Non-pigmented ciliary epithelial cell (primary cell): ENCODE data around the gene ADSS2.
"Not testable (repeated sequence)": the region's sequence is repeated elsewhere in the genome, so short reads cannot be mapped to it uniquely, and the experiment has no call there.

Experiments used
- DNase-seq: peaks from one replicate; pipeline ENCODE4 v3.0.0-alpha.2; 2010; ENCODE audit warnings: low read depth

ADSS2 gene

DNA sequence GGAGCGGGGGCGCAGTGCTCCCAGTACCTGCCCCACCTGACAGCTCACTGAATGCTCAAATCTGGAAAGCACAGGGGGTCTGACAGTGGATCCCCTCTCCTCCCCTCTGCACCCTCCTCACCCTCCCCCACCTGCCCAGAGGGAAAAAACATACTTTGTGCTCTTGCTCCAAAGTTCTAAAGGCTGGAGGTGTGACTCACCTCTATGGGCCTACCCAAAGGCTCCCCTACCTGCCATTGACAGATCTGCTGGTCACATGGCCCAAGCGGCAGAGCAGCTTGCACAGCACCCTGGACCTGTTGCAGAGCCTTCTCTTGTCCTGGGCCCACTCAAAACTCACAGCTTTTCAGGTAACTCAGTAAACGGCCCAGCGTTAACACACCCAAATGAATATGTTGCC, 55.7 kb downstream of the ADSS2 start:
- DNase-seq, result no peak

DNA sequence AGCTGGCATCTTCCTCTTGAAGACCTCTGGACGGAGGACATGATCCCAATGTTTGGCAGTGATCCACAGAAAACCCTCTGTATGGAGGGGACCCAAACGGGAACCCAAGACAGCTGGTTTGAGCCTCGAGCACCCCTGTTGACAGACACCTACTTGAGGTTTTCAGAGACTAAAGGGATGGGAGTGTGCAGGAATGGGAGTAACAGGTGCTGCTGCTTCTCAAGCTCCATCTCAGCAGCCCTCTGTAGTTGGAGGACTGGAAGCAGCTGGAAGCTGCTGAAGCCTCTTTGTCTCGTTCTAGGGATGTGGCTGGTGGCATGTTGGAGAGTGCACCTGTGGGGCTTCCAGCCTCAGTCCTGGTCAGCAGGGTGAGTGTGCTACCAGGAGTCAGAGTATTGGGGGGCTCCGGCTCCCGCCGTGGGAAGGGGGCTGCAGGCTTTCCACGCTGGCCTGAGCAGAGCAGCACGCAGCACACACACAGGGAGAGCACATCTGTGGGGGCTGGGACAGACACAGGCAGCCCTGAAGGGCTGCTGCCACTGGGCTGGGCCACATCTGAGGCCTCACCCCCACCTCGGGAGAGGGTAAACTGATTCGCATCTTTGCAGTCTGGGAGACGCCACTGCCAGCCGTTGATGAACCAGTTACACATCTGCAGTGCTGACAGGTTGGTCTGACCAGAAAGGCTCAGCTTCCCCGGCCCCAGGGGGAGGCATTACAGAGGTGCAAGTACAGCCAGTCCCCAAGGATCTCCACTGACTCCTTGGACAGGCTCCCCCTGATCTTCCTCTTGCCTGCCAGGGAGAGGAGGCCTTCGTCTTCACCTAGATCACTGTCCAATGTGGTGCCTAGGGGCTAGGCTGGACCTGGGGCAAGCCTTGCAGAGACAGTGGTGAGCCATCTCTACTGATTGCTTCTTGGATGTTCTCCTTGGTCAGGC, 56.6 kb downstream of the ADSS2 start:
- DNase-seq, result no peak

DNA sequence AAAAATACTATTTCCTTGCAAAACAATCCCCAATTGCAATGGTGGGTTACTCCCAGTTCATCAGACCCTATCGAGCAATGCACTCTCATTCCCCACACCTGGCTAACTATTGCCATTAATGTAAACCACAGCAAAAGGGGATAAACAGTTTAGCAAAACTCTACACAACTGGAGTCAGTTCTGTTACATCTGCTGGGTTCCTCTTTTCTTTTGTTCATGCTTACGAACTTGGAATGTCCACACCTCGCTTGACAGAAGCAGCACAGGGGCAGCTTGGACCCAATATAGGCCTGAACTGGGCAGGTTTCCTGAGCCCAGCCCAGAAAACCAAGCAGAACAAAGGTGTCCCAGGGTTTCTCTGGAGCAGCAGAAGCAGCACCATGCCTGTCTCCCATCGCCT, 57.4 kb downstream of the ADSS2 start:
- no peak for DNase-seq

DNA sequence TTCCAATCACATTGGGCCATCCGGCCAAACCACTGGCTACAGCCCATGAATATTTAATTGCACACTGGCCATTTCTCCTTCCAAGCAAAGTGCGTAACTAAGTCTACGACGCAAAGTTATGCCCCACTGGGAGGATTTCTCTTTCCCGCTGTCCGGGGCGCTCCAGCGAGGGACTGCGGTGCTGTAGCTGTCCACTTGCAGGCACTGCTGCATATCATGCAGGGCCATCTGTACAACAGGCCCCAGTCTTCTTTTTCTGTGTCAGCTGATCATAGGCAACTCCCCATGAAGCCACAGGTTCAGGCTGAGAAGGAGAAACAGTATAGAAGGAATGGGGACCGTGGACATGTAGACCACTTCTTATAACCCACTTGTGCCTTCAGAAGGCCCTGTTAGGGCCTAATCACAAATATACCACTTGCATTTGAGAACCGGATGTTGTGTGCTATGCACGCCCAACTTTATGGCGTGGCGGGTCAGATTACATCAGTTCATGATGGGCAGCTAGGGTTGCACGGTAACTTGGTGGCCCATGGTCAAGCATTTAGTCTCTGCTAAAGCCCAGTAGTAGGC, 58.0 kb downstream of the ADSS2 start:
- no peak for DNase-seq

DNA sequence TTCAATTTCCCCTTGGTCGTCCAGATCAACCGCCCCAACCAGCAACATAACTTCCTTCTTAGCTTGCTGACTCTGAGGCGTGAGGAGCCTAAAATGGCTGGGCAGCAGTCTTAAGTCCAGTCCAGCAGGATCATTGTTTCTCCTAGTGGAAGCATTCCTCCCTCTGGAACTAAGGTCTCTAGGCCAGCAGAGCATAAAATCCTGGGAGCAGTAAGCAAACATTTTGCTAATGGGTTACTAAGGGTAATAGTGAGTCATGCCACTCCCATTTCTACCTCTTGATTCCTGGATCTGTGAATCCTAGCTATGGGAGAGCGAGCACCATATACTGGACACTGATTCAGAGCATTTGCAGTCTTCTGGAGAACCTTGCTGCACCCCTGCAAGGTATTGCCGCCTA, 59.9 kb downstream of the ADSS2 start:
- no peak for DNase-seq

DNA sequence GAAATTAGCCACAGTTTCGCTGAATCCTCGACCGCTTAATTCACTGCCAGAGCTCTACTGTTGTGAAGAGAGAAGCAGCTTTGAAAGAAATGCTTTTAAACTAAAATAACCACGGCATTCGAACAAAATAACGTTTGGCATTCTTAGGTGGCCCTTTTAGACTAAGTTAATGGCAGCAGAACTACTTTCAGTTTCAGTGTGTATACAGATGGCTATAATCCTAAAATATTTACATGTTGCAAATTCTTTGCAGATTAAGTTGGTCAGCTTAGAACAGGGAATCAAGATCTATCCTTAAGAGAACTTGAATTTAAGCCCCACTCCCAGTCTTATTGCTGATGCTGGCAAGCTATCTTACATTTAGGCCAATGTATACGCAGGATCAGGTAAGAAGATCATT, 62.7 kb downstream of the ADSS2 start:
- DNase-seq, result no peak

DNA sequence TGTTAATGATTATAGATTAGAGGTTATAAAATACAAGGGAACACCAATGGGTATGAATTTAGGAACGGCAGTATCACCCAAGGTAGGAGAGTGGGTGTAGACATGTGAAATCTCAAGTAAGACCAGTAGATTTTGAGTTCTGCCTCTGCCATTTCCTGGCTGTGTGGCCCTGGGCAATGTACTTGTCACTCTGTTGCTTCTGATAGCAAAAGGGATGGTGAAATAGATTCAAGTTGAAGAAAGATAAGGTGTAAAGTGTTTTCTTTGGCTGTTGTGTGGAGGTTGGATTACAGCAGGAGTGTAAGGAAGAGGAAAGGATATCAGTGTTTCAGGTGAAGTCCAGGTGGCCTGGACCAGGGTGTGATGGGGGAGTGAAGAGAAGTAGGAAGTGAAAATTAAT, 64.3 kb downstream of the ADSS2 start:
- DNase-seq, result no peak

DNA sequence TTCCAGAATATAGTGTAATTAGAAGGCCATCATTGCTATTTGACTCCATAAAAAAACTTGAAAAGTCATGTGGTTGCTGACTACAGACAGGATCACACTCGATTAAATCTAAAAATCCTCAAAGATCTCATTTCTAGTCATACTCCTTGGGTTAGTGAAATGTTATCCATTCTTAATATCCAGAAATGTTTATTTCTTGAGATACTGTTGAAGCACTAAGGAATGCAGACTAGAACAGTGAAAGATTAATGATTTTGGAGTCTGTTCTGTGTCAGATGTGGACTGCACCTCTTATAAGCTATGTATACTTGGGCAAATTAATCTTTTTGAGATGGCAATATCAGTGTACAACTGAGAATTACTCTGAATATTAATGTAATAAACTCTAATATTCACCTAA, 65.1 kb downstream of the ADSS2 start:
- DNase-seq, result no peak

DNA sequence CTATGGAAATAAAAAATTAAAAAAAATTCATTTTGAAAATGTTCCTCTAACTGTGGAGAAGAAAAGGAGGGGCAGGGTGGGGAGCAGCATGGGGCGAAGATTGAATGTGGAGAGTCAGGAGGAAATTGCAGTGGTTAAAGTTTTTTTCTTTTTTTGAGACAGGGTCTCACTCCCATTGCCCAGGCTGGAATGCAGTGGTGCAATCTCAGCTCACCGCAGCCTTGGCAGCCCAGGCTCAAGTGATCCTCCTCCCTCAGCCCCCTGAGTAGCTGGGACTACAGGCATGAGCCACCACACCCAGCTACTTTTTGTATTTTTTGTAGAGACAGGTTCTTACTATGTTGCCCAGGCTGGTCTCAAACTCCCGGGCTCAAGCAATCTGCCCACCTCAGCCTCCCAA, 67.6 kb downstream of the ADSS2 start:
- DNase-seq, result no peak

DNA sequence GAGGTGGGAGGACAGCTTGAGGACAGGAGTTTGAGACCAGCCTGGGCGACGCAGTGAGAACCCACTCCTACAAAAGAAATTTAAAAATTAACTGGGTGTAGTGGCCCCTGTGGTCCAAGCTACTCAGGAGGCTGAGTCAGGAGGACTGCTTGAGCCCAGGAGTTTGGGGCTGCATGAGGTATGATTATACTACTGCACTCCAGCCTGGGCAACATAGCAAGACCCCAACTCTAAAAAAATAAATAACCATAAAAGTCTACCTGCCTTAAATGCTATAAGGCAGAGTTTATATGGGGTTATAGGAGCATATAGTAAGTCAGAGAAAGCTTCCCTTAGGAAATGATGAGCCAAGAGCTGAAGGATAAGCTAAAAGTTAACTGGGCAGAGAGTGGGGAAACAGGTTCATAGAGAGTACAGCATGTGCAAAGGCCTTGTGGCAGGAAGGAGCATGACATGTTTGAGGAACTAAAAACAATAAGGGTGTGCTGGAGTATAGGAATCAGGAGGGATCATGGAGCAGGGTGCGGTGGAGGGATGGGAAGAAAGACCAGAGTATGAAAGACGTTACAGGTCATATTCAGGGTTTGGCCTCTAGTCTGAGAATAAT, 68.3 kb downstream of the ADSS2 start:
- no peak for DNase-seq

DNA sequence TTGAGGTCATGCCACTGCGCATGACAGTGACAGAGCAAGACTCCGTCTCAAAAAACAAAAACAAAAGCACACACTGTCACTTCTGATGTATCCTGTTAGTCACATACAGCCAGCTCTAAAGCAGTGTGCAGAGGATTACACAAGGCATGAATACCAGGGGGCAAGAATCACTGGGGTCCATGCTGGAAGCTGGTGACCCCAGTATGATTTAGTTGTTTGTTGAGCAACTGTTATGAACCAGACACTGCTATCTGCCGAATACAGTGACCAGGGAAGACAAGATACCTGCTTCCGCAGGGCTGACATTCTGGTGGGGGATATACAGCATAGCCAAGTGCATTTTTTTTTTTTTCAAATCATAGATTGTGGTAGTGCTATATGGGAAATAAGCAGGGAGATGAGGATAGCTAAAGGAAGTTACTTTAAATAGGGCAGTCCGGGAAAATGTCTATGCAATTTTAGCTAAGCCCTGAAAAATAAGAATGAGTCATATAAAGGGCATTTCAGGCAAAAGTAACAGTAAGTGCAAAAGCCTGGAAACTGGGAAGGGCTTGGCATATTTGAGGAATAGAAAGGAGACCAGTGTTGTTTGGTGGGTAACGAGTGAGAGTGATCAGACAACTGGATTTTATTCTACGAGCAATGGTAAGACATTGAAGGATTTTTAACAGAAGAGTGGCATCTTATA, 69.7 kb downstream of the ADSS2 start:
- no peak for DNase-seq

DNA sequence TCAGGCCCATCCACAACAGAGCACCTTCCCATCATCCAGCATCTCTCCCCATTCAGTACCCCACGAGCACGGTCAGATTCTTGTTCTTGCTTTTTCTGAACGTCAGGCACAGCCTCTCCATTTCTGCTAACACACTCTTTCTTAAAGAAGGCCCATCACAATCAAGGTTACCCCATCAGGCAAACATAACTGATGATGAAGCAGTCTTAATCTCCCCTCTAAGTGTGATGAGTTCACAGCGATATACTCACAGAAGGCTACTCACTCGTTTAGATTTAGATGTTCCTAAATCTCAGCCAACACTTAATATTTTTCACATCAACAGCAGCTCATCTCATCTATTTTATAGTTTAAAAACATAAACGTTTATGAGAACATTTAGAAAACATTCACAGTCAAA, 75.6 kb downstream of the ADSS2 start:
- DNase-seq, result no peak

DNA sequence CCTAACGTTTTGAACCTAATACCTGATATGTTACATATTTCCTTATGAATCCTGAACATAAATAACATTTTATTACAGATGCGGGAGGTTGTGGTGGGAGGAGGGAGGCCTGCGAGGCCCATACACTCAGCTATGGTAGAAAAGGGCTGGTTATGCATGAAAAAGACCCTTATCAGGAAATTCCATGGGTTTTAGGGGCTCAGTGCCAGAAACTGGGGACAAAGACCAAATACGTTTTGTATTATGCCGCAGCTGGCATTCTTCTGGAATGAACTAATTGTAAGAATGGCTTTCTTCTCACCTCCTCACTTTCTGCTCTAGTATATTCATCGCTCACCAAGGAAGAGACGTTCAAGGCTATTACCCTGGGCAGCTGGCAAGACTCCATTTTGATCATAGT, 76.7 kb downstream of the ADSS2 start:
- DNase-seq, result no peak

DNA sequence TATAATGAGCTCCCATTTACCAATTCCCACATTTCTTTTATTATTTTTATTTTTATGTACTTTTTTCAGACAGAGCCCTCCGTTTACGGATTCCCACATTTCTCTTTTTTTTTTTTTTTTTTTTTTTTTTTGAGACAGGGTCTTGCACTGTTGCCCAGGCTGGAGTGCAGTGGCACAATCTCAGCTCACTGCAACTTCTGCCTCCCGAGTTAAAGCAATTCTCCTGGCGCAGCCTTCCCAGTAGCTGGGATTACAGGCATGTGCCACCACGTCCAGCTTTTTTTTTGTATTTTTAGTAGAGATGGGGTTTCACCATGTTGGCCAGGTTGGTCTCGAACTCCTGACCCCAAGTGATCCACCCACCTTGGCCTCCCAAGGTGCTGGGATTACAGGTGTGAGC, 77.2 kb downstream of the ADSS2 start:
- not testable (repeated sequence) for DNase-seq

DNA sequence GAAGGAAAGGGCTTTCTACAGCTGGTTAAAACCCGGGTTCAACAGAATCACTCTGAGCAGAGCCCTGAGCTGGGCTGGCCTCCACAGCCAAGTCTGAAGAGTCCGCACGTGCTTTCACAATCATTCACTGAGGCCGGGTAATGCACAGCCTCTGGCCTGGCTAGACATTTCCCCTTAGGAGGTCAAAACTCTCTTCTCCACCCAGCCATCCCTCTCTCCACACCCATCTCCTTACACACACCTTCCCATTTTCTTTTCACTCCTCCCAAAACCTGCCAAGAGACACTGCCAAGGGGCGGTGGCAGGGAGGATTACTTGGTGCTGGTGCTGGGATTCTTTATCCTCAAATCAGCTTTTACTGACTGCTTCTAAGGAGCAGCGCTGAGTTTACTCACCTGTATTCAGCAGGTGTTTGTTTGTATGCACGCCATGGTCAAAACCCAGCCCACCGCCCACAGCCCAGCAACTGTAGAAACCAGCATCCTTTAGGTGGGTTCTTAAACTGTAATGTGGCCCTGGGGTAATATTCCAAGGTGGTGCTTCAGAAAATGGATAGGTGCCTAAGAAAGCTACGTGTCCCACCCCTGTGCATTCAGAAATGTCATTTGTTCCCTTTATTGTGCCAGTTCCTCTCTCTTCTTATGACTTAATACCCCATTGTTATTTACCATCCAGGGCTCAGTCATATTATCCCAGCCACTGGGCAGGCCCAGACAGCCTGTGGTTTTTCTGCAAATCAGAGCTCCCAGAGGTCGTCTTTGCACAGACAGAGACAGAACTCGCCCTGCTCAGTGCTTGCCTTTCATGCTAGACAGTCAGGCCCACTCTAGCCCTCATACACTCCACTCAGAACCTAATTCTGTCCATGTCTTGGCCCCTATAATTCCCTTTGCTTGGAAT, 80.2 kb downstream of the ADSS2 start:
- DNase-seq, result no peak

DNA sequence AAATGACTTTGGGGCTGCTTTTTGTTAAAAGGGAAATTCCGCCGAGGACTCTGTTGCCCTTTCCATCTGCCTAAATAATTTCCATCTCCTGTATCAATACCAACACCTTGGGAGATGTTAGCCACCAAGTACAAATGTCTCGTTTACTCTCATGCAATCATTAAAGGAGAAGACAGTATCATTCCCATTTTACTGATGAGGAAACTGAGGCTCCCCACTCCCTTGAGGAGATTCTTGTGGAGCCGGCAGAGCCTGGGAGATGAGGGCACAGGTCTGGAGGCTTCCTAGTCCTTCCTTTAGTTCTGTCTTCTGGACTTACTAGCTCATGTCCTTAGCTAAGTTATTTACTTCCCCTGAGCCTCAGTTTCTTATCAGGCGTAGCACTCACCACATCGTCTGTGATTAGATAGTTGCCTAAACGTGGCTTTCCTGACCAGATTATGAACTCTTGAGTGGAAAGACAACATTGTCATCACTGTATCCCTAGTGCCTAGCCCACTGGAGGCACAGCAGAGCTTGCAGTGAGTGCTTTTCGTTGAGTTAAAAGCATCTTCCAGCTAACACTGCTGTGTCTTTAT, 81.6 kb downstream of the ADSS2 start:
- no peak for DNase-seq

DNA sequence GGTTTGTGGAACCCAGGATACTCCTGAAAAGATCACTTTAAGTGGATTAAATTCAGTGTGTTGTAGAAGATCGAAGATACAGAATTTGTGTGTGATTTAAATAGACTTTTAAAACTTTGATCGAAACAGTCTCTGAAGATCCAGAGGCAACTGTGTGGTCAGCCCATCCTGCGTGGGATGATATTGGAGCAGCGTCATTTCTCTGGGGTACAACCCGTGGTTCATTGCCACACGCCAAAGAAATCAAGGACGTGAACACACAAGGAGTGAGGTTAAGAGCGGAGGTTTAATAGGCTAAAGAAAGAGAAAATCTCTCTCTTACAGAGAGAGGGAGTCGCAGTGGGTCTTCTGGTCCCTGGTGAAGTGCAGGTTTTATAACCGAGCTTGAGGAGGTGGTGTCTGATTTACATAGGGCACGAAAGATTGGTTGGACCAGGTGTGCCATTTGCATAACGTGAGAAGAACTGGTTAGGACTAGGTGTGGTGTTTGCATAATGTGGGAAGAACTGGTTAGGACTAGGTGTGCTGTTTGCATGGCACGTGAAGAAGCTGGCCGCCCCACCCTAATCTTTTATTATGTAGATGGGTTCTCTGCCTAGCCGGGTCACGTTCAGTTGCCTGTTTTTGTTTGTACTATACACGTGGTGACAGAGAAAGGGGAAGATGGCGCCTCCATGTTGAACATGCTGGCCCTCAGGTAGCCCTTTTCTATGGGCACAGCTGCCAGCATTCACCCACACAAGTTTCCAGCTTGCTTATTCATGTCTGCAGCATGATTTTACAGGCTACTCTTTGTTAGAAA, 82.3 kb downstream of the ADSS2 start:
- no peak for DNase-seq

DNA sequence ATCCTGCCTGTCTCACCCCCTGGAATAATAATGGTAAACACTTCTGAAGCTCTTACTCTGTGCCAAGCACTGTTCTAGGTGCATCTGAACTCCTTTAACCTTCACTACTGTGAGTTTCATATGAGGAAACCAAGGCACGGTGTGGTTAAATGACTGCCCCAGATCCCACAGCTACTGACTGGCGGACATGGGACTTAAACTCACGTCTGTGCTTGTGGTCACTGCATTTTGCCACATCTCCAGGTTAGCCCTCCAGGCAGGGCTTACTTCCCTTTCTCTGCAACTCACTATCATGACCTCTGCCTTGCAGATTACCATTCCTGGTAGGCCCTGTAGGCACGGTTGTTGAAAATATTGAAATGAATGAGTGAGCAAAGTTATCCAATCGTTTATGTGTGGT, 83.4 kb downstream of the ADSS2 start:
- DNase-seq, result no peak

DNA sequence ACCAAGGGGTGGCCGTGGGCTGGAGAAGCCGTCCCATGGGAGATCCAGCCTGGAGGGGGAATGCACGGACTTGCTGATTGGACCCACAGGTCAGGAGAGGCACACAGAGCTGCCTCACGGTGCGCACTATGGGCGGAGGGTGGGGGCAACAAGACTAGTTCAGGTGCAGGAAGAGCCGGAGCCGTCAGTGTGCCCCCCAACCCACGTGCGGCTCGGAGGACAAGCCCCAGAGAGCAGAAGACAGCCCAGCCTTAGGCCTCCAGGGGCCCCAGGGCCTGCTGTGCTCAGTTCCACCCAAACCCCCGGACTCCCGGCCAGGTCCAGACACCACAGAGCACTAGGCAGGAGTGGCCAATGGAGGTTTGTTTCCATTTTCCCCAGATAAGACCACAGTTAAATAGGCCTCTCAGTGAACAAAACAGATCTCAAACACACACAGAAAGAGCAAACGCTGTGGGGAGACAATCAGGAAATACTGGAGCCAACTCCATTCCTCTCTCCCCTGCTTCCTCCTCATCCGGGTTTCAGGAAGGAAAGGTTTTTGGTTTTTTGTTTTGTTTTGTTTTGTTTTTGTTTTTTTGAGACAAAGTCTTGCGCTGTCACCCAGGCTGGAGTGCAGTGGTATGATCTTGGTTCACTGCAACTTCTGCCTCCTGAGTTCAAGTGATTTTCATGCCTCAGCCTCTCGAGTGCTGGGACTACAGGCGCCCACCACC, 84.2 kb downstream of the ADSS2 start:
- DNase-seq, result no peak

DNA sequence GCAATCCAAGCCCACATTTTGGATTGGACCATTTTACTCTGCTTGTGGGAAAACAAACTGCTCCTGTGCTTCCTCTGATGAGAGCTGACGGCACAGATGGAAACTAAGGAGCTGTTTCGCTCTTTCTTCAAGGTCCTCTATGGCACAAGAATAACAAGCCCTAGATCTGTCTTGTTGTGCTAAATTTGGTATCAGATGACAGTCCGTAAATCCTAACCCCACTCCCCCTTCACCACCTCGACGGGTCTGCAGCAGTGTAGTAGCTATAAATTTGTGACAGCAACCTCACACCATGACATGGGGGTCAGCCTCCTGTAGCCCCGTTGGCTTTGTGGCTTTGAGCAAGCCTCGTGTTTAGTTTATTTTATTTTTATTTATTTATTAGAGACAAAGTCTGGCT, 85.9 kb downstream of the ADSS2 start:
- no peak for DNase-seq
